ENCODE data around the gene KDM3B.

- no peak for TF ChIP-seq CTCF (conservative IDR thresholded peaks at IDR 0.05; ENCODE audit: low read depth in 2 of 2)
- no peak for TF ChIP-seq POLR2AphosphoS5 (IDR thresholded peaks at IDR 0.05; ENCODE audit: low read depth)
- no peak for TF ChIP-seq EZH2 (IDR thresholded peaks at IDR 0.05; ENCODE audit: low read depth, unreplicated experiment)
- TF ChIP-seq JUNB (IDR thresholded peaks at IDR 0.05; ENCODE audit: unreplicated experiment): no peak
- no peak for TF ChIP-seq EZH2phosphoT487 (IDR thresholded peaks at IDR 0.05; ENCODE audit: unreplicated experiment)
- no peak for TF ChIP-seq REST (IDR thresholded peaks at IDR 0.05; ENCODE audit: unreplicated experiment)
- no peak for TF ChIP-seq ZNF462 (CRISPR knock-in tag; IDR thresholded peaks at IDR 0.05)
- TF ChIP-seq ETS1 (IDR thresholded peaks at IDR 0.05): no peak
- no peak for TF ChIP-seq CREB1 (CRISPR knock-in tag; IDR thresholded peaks at IDR 0.05; ENCODE audit: low read depth)
- no peak for TF ChIP-seq ZNF331 (CRISPR knock-in tag; IDR thresholded peaks at IDR 0.05; ENCODE audit: low read depth)
- TF ChIP-seq NANOG (IDR thresholded peaks at IDR 0.05; ENCODE audit: borderline replicate concordance): no peak
- no peak for TF ChIP-seq STAT1 (IDR thresholded peaks at IDR 0.05; ENCODE audit: unreplicated experiment)
Observed at GRCh38 chr5:138339091-138339456, 13.4 kb upstream of the KDM3B start.

Measured in GM23338 (cell line).